ENCODE results near the gene SERHL2. TPM values are rescaled to one million over a fixed set of nuclear protein-coding genes. Genes with fewer than 3 reads are reported as not detected.

SERHL2 gene
- total and polyA plus RNA-seq, 12 donors, result 1.4 to 6.1 (median 3.5) TPM

GRCh38 chr22:42584364-42584940 is 30.7 kb downstream of the SERHL2 start:
- ATAC-seq (no peak), DNase-seq (no peak)
- peaks cover 3 to 37% (median 15%) of the 10 kb centered on the region in 9 donors for H3K4me1 ChIP-seq
- no peaks in the 10 kb centered on the region for H3K27me3 ChIP-seq
- peaks cover 0 to 77% (median 55%) of the 10 kb centered on the region in 9 donors for H3K36me3 ChIP-seq
- 91 to 96% methylated on average over 4 of the region's 4 CpGs for WGBS, 2 donors
- no peak for TF ChIP-seq CTCF (IDR thresholded peaks at IDR 0.05)
- intact Hi-C loops (cut with DNase I), result no loop called here
- H3K9me3 ChIP-seq, result no peaks in the 10 kb centered on the region
- no peak overlapping the region for H3K4me3 ChIP-seq
- peak overlapping the region in 4 of 10 donors; percentile 5 to 53 (median 28) for H3K27ac ChIP-seq

- Histone ChIP-seq H3K9me3 (no peaks in the 10 kb centered on the region), H3K27ac (peak overlapping the region in 4 of 10 donors; percentile 22 to 53 (median 34)), H3K36me3 (peaks cover 0 to 78% (median 59%) of the 10 kb centered on the region in 9 donors), H3K4me3 (no peak overlapping the region), H3K27me3 (no peaks in the 10 kb centered on the region), H3K4me1 (peaks cover 3 to 37% (median 15%) of the 10 kb centered on the region in 9 donors)
- intact Hi-C loops (cut with DNase I), result no loop called here
- DNase-seq, result no peak
- no peak for TF ChIP-seq CTCF (IDR thresholded peaks at IDR 0.05)
- peak in 4 of 8 donors; percentile 11 to 54 (median 43) for ATAC-seq
- 70 to 73% methylated on average over 8 of the region's 8 CpGs for WGBS, 2 donors
Observed at GRCh38 chr22:42585096-42585495, 31.3 kb downstream of the SERHL2 start.

GRCh38 chr22:42586381-42586780 is 32.6 kb downstream of the SERHL2 start:
- Histone ChIP-seq H3K27ac (no peak overlapping the region), H3K36me3 (peaks cover 0 to 90% (median 63%) of the 10 kb centered on the region in 9 donors), H3K27me3 (no peaks in the 10 kb centered on the region), H3K4me1 (peaks cover 0 to 33% (median 11%) of the 10 kb centered on the region in 9 donors), H3K9me3 (no peaks in the 10 kb centered on the region), H3K4me3 (no peak overlapping the region)
- DNase-seq (no peak), ATAC-seq (no peak)
- intact Hi-C loops (cut with DNase I), result no loop called here
- WGBS, 2 donors, result 91 to 94% methylated on average over 4 of the region's 4 CpGs
- TF ChIP-seq CTCF (IDR thresholded peaks at IDR 0.05), result no peak

GRCh38 chr22:42587588-42588175 is 33.9 kb downstream of the SERHL2 start:
- no peak for DNase-seq

More at GRCh38 chr22:42587588-42588175, 33.9 kb downstream of the SERHL2 start:
- H3K9me3 ChIP-seq, result no peaks in the 10 kb centered on the region
- no peak overlapping the region for H3K4me3 ChIP-seq
- ATAC-seq, result no peak
- TF ChIP-seq CTCF (IDR thresholded peaks at IDR 0.05), result no peak
- H3K27me3 ChIP-seq, result no peaks in the 10 kb centered on the region
- intact Hi-C loops (cut with DNase I), result no loop called here
- 72 to 79% methylated on average over 5 of the region's 5 CpGs for WGBS, 2 donors
- peaks cover 0 to 100% (median 73%) of the 10 kb centered on the region in 9 donors for H3K36me3 ChIP-seq
- peaks cover 0 to 24% (median 4%) of the 10 kb centered on the region in 9 donors for H3K4me1 ChIP-seq
- peak overlapping the region in 1 of 10 donors; percentile 5 for H3K27ac ChIP-seq
